Activated CD4-positive, alpha-beta T cell treated with anti-CD3 and anti-CD28 coated beads, Interleukin-2, Interleukin-4, amounts not matched to agents 100 ng/mL and 50 ng/mL, durations not matched to agents 16 hours and 8 hours (primary cell): ENCODE data around the gene IQCN.

Source experiments
- DNase-seq: peaks from one replicate; pipeline ENCODE4 v3.0.0-alpha.2; 2020; ENCODE audit warnings: low spot score

Gene IQCN

GRCh38 chr19:18287836-18288772 is 13.9 kb upstream of the IQCN start:
- DNase-seq, result no peak

GRCh38 chr19:18286973-18287635 is 12.9 kb upstream of the IQCN start:
- DNase-seq, result no peak

GRCh38 chr19:18284712-18285360 is 10.6 kb upstream of the IQCN start:
- peak; percentile 45 for DNase-seq

- no peak for DNase-seq
Measured at GRCh38 chr19:18283338-18283737, 9.1 kb upstream of the IQCN start.

- peak; percentile 58 for DNase-seq
Measured at GRCh38 chr19:18282788-18283141, 8.5 kb upstream of the IQCN start.

GRCh38 chr19:18282021-18282787 is 8.0 kb upstream of the IQCN start:
- DNase-seq, result no peak

- DNase-seq, result peak; percentile 98
Measured at GRCh38 chr19:18281082-18282020, 7.1 kb upstream of the IQCN start, which contains the start of gene JUND. Gene JUND, minus strand, starts transcription at chr19:18281622. Its CDS starts 138 bp downstream, at chr19:18281484.

GRCh38 chr19:18280247-18281081 is 6.2 kb upstream of the IQCN start:
- DNase-seq, result peak; percentile 75

- peak; percentile 93 for DNase-seq
Measured at GRCh38 chr19:18279516-18280246, 5.4 kb upstream of the IQCN start.

GRCh38 chr19:18279266-18279515 is 4.9 kb upstream of the IQCN start:
- DNase-seq, result no peak

- DNase-seq, result peak; percentile 50
Measured at GRCh38 chr19:18278521-18279265, 4.4 kb upstream of the IQCN start.

- no peak for DNase-seq
Measured at GRCh38 chr19:18274781-18275356, 617 bp upstream of the IQCN start.

GRCh38 chr19:18273561-18274218 is 562 bp downstream of the IQCN start:
- DNase-seq, result no peak

GRCh38 chr19:18271433-18271841 is 2.8 kb downstream of the IQCN start:
- no peak for DNase-seq

GRCh38 chr19:18270326-18270725 is 3.9 kb downstream of the IQCN start:
- no peak for DNase-seq

- no peak for DNase-seq
Measured at GRCh38 chr19:18269070-18269723, 5.1 kb downstream of the IQCN start.
